PFSK-1 (cell line): ENCODE results near the gene C9orf153.

Source experiments
- FOXP2 ChIP-seq: optimal IDR thresholded peaks from 2 replicates; pipeline ENCODE3; 2011; ENCODE audit warnings: borderline replicate concordance, control low read depth, inconsistent platforms; ENCODE audit not compliant: insufficient read depth; ENCODE audit errors: extremely low read length, extremely low read depth
- POLR2AphosphoS5 ChIP-seq: IDR thresholded peaks from 2 replicates; pipeline ENCODE4 v1.6.1; 2012; ENCODE audit warnings: low read depth, mild to moderate bottlenecking, control low read depth, low read length, moderate library complexity
- REST ChIP-seq, 2 experiments: IDR thresholded peaks; 2 replicates each; pipeline versions ENCODE4 v1.6.1 to v1.8.0; 2011 to 2012; ENCODE audit warnings: low read depth in 2 of 2, low read length in 2 of 2, control low read depth in 1 of 2, inconsistent platforms in 1 of 2, mild to moderate bottlenecking in 1 of 2, moderate library complexity in 1 of 2; ENCODE audit not compliant: insufficient read depth in 1 of 2
- SIN3A ChIP-seq: IDR thresholded peaks from 2 replicates; pipeline ENCODE4 v1.6.1; 2012; ENCODE audit warnings: mild to moderate bottlenecking, low read length, moderate library complexity, borderline replicate concordance; ENCODE audit not compliant: insufficient read depth
- TAF1 ChIP-seq: IDR thresholded peaks from 2 replicates; pipeline ENCODE4 v1.6.1; 2012; ENCODE audit warnings: low read length, control low read depth, borderline replicate concordance; ENCODE audit not compliant: insufficient read depth

The C9orf153 gene

GRCh38 chr9:86181379-86182315, 77.8 kb downstream of the C9orf153 start:
- TF ChIP-seq POLR2AphosphoS5 (no peak), FOXP2 (no peak), SIN3A (no peak), REST (IDR thresholded peaks at IDR 0.05; ENCODE audit: insufficient read depth in 1 of 2, low read depth in 2 of 2, low read length in 2 of 2) (no peak), TAF1 (no peak)

GRCh38 chr9:86178503-86178902, 81.0 kb downstream of the C9orf153 start:
- TF ChIP-seq SIN3A (no peak), REST (IDR thresholded peaks at IDR 0.05; ENCODE audit: insufficient read depth in 1 of 2, low read depth in 2 of 2, low read length in 2 of 2) (no peak), FOXP2 (no peak), POLR2AphosphoS5 (no peak), TAF1 (no peak)

GRCh38 chr9:86177995-86178394, 81.5 kb downstream of the C9orf153 start:
- no peak for TF ChIP-seq FOXP2
- no peak for TF ChIP-seq REST (IDR thresholded peaks at IDR 0.05; ENCODE audit: insufficient read depth in 1 of 2, low read depth in 2 of 2, low read length in 2 of 2)
- no peak for TF ChIP-seq SIN3A

GRCh38 chr9:86176468-86176867, 83.0 kb downstream of the C9orf153 start:
- TF ChIP-seq SIN3A (no peak), FOXP2 (no peak), POLR2AphosphoS5 (no peak)

- TF ChIP-seq POLR2AphosphoS5 (no peak), SIN3A (no peak), FOXP2 (no peak), REST (IDR thresholded peaks at IDR 0.05; ENCODE audit: insufficient read depth in 1 of 2, low read depth in 2 of 2, low read length in 2 of 2) (no peak), TAF1 (no peak)
Measured at GRCh38 chr9:86175743-86176456, 83.6 kb downstream of the C9orf153 start.
